Peyer's patch (tissue), 4 donors: Measurements from ENCODE around the gene ELFN1.

ENCODE experiments used
- CTCF ChIP-seq, 6 experiments: fragments of 450-650 bp in 4 of 6; fragments of 200-600 bp in 2 of 6; sonication (generic) in 1 of 6; IDR thresholded peaks; one replicate each; pipeline ENCODE4 v1.5.1; 2017 to 2019; ENCODE audit warnings: antibody characterized with exemption in 6 of 6, mild to moderate bottlenecking in 3 of 6, moderate library complexity in 1 of 6
- POLR2A ChIP-seq, 2 donors: fragments of 450-650 bp; IDR thresholded peaks; one replicate each; pipeline ENCODE4 v1.5.1; 2017; ENCODE audit warnings: antibody characterized with exemption in 2 of 2, mild to moderate bottlenecking in 2 of 2, moderate library complexity in 2 of 2

GRCh38 chr7:1678571-1679325, 8.7 kb downstream of the ELFN1 start:
- TF ChIP-seq CTCF (IDR thresholded peaks at IDR 0.05) (no peak), POLR2A (IDR thresholded peaks at IDR 0.05) (no peak)
